ENCODE data around the gene LRMDA.

DNA sequence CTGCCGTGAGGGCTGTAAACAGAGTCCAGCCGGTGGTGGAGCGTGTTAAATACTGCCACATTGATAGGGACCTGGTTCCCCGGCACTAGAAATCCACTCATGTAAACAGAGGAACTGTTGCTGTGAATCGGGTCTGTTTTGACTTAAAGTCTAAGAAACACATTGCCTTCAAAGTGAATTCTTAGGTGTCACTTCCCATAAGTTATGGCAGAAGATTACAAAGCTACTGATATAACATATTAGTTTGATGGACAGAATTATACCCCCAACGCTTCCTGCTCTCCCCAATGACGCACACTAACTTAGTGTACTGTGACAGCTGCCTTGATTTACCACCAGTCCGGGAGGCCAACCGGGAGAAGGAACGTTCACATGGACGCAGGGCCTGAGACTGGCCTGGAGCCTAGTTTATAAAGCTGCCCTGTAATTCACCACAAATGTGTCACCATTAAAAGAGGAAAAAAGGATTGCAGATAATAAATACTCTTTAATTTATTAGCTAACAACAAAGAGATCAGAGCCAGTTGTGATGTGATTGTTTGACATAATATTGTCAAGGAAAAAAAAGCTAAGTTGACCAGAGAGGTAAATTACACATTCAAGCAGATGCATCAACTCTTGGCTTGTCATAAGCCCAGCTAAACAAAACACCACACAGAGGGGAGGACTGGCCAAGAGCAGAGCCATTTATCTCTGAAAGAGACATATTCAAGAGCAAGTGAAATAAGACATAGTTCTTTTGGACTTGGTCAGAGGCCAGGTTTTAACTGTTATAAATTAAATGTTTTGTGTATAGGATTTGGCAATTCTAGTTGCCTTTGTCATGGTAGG lies 820.6 kb downstream of the LRMDA start:
- TF ChIP-seq, protein P1, sequence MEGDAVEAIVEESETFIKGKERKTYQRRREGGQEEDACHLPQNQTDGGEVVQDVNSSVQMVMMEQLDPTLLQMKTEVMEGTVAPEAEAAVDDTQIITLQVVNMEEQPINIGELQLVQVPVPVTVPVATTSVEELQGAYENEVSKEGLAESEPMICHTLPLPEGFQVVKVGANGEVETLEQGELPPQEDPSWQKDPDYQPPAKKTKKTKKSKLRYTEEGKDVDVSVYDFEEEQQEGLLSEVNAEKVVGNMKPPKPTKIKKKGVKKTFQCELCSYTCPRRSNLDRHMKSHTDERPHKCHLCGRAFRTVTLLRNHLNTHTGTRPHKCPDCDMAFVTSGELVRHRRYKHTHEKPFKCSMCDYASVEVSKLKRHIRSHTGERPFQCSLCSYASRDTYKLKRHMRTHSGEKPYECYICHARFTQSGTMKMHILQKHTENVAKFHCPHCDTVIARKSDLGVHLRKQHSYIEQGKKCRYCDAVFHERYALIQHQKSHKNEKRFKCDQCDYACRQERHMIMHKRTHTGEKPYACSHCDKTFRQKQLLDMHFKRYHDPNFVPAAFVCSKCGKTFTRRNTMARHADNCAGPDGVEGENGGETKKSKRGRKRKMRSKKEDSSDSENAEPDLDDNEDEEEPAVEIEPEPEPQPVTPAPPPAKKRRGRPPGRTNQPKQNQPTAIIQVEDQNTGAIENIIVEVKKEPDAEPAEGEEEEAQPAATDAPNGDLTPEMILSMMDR (IDR thresholded peaks at IDR 0.05), result no peak
- TF ChIP-seq POLR2A (IDR thresholded peaks at IDR 0.05) (no peak), EP300 (IDR thresholded peaks at IDR 0.05) (peak; percentile 85 to 97 (median 90))

All from sigmoid colon (tissue), 4 donors.